ENCODE data around the gene THAP5.

- TF ChIP-seq CTCF (conservative IDR thresholded peaks at IDR 0.05; ENCODE audit: low read length) (no peak), EZH2phosphoT487 (IDR thresholded peaks at IDR 0.05; ENCODE audit: borderline replicate concordance) (no peak)
Observed at GRCh38 chr7:108557617-108558016, 11.9 kb downstream of the THAP5 start.

Measured in Loucy (cell line).